NCI-H1436 treated with DMSO at 0.1 percent for 48 hours (cell line): ENCODE data around the gene TMPRSS13.
"Not testable (repeated sequence)": the region's sequence is repeated elsewhere in the genome, so short reads cannot be mapped to it uniquely, and the experiment has no call there.

ENCODE experiments used
- DNase-seq: peaks from one replicate; lab custom pipeline; 2025; lab: John Stamatoyannopoulos, UW

The TMPRSS13 gene

GRCh38 chr11:117930668-117931330 is 1.6 kb upstream of the TMPRSS13 start:
- no peak for DNase-seq

DNA sequence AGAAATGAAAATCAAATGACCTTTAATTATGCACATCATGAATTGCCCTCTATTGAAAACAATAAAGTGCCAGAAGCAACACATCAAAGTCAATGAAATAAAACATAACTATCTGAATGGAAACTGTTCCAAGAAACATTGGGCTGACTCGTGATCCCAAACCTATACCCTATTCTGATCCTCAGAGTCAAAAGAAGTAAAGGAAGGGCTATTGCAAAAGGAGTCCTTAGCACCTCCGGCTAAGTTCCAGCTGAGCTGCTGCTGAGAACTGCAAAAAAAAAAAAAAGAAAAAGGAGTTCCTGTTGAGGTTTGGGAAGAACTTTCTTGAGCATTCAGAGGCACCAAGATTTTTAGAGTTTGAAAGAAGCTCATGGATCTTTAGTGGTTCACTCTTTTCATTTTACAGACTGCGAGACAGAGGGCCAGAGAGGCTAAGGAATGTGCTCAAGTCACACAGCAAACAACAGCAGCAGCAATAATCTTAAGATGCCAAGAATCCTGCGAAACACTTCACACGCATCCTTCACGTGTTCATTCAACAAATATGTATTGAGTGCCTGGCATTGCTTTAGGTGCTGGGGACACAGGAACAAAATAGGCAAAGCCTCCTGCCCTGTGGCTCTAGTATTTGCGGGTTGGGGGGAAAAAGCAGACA is 841 bp upstream of the TMPRSS13 start:
- DNase-seq = no peak

DNA sequence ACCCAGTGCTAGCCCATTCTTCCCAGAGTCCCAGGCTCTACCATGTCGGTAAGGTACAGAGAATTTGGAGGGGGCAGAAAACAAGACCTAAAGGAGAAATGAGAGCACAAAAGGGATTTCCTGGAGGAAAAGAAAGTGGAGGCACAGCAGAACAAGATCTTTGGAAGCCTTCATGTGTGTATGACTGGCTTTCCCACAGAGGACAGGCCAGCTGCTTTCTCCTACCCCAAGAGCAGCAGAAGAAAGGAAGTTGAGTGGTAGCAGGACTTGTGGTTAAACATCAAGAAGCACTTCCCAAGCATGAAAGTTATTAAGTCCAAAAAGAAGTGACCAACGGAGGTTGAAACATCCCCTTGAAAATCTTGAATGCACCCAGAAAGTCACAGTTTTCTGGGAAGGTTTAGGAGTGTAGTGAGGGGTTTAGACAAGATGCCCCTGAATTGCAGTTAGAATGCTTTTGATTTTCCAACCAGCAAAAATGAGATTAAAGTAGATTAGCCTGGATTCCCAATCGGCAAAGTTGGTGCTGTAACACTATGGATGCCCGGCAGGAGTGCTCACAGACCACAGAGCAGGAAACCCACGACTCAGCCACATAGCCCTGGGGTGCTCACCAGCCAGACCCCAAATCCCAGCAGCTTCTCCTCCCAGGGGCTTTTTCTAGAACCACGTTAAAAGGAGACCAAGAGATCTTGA is 608 bp downstream of the TMPRSS13 start:
- DNase-seq = no peak

DNA sequence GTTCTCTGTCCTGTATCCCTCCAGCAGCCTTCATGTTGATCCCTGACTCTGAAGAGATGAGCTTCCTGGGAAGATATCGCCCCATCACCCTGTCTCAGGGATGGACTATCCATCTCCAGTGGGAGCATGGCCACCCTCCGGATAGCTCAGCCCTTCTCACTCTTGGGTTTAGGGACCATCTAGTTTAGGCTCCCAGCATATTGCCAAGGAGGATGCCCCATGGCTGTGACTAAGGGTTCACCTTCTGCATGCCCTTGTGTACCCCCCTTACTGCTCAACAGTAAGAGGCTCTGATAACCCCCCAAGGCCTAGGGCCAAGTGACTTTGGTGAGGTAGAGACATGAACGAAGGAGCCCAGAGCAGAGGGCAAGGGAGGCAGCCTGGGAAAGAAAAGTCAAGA is 1.3 kb downstream of the TMPRSS13 start:
- DNase-seq = no peak

GRCh38 chr11:117926166-117926565 is 3.0 kb downstream of the TMPRSS13 start:
- not testable (repeated sequence) for DNase-seq

- no peak for DNase-seq
These were observed 3.8 kb downstream of the TMPRSS13 start for GRCh38 chr11:117925198-117925925.

DNA sequence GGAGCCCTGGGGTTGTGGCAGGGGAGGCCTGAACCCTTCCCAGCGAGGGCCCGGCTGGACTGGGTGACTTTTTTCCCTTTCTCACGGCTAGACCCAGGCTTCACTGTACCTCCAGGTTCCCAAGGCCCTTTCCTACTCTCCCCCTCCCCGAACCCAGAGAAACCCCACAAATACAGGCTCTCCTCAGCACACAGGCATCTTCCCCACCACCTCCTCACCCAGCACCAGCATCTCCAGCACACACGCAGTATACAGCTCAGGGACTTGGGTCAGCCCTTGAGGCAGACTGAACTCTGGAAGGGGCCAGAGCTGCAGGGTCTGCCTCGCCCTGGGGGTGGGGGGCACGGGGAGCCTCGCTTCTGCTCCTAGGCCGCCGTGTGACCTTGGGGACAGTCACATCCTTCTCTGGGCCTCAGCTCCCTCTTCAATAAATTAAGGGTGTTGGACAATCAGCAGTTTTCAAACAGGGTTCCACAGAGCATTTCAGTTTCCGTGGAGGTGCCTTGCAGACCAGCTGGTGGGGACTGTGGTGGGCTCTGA is 4.5 kb downstream of the TMPRSS13 start:
- DNase-seq = no peak

GRCh38 chr11:117923773-117924172 is 5.4 kb downstream of the TMPRSS13 start:
- no peak for DNase-seq

GRCh38 chr11:117923275-117923674 is 5.9 kb downstream of the TMPRSS13 start:
- no peak for DNase-seq

- no peak for DNase-seq
These were observed 7.3 kb downstream of the TMPRSS13 start for GRCh38 chr11:117921893-117922292.

DNA sequence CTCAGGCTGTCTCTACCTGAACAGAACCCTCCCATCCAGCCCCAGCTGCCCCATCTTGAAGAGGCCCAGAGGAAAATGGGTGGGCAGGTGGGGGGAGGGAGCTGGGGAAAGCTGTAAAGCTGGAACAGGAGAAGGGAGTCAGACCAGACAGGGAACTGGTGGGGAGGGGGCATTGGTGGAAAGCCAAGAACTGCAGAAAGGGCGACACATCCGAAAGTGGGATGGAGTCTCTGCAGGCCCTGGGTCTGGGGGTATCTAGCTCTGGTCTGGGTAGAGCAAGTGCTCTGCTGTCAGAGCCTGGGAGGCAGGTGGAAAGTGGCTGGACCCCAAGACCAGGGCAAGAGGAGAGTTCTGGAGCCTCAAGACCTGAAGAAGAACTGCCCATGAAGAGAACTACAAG is 7.7 kb downstream of the TMPRSS13 start:
- DNase-seq = no peak

DNA sequence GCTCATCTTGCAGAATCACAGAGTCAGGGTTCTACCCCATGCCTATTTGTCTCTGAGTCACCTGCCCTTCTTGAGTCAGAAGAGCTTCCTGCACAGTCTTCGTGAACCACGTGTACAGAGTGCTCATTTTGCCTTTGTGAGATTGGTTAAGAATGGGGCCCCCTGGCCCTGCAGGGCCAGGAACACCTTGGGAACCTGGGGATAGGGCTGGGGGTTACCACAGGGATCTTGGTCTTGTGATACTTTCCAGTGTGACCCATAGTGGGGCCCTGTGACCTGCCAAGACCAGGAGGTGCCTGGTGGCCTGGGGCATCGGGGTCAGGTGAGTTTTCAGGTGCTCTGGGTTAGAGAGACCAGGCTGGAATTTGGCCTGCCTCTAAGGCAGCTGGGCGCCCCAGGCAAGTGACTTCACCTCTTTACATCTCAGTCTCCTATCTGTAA is 9.4 kb downstream of the TMPRSS13 start:
- DNase-seq = no peak

GRCh38 chr11:117919341-117919740 is 9.9 kb downstream of the TMPRSS13 start:
- DNase-seq = no peak

- no peak for DNase-seq
These were observed 10.6 kb downstream of the TMPRSS13 start for GRCh38 chr11:117918366-117919255.

DNA sequence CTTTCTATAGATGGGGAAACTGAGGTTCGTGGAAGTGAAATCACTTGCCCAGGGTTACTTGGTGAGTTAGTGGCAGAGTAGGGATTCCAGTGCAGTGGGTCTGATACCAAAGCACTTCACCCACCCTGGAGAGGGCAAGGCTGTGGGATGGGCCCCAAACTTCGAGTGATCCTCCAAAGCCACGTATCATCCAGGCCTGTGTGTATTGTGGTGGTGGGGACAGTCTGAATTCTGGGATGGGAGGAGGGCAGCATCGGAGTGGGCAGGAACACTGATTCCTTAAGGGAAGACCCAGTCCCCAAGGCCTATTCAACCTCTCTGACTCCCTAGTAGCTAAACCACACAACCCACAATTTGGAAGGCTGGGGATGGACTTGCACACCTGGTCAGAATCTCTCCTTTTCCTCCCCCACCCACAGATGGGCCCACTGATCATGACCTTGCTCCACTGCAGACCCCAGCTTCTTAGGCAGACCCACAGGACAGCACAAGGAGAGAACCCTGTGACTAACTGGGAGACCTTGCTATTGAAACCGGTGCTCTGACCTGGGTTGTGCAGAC is 11.5 kb downstream of the TMPRSS13 start:
- DNase-seq = no peak

- no peak for DNase-seq
These were observed 12.2 kb downstream of the TMPRSS13 start for GRCh38 chr11:117916956-117917355.

DNA sequence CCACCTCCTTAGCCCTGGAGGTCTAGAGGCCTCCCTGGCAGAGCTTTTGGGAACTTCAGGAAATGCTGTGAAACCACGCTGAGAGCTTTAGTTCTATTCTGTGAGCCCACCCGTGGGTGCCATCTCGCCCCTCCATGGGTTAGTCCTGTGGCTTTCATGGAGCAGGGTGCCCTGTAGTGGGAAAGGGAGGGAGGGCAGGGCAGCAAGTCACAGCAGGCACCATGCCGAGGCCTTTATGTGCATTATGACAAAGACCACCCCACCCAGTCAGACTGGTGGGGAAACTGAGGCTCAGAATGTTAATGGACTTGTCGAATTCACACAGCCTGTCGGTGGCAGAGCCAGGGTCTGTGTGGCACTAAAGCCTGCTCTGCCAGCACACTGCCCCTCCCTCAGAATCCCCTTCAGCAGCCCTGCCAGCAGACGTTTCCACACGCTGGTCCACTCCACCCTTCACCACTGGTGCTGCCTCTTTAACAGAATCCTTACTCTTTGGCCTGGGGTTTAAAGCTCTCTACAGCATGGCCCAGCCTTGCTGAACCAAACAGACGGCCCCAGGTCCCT is 13.4 kb downstream of the TMPRSS13 start:
- DNase-seq = no peak

DNA sequence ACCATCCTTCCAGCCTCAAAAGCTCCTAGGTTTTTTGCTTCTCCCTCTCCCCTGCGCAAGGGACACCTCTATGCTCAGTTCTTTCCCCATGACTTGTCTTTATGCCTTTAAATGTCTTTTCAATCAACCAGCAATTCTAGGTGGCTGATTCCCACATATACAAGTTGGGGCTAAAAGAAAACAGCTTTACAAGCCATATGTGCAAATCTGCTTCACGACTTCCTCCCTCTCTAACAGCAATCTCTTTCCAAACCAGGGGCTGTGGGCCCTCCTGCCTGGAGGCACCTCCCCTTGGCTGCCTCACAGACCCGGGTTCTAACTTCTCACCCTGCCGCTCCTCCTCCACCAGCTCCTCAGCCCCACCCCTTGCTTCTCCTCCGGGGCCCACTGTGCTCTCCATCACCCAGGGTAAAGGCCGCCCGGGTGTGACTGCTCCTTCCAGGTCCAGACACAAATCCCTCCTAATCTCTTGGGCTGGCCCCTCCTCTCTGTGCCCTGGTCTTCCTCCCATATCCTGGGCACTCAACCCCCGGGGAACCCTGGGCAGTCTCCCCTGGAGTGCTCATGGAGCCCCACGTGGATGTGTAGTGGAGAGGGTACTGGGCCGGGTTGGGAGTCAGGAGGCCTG is 14.1 kb downstream of the TMPRSS13 start:
- DNase-seq = no peak

GRCh38 chr11:117914398-117914761 is 14.8 kb downstream of the TMPRSS13 start:
- no peak for DNase-seq

GRCh38 chr11:117913736-117914397 is 15.3 kb downstream of the TMPRSS13 start:
- no peak for DNase-seq
